ENCODE results near the gene PRKAB2.

Gene PRKAB2

GRCh38 chr1:147172168-147173016 lies at the start of gene PRKAB2:
Gene PRKAB2 (minus strand): TSS chr1:147172470. CDS start chr1:147172144, 326 bp downstream.
- Mint-ChIP-seq H3K27me3 (no peaks in the 10 kb centered on the region), H3K36me3 (ENCODE audit: low read depth) (peaks cover 19% of the 10 kb centered on the region), H3K9me3 (peaks cover 8% of the 10 kb centered on the region), H3K4me1 (peaks cover 40% of the 10 kb centered on the region), H3K4me3 (peak within 1 kb of the TSS; percentile 96), H3K27ac (peak within 1 kb of the TSS; percentile 97)
- peak; percentile 92 for DNase-seq
- ATAC-seq: peak; percentile 95

GRCh38 chr1:147218606-147219005 lies 46.3 kb upstream of the PRKAB2 start:
- no peaks in the 10 kb centered on the region for H3K4me1 Mint-ChIP-seq
- H3K9me3 Mint-ChIP-seq: no peaks in the 10 kb centered on the region
- no peak for DNase-seq
- no peak overlapping the region for H3K27ac Mint-ChIP-seq
- no peaks in the 10 kb centered on the region for H3K36me3 Mint-ChIP-seq (ENCODE audit: low read depth)
- H3K4me3 Mint-ChIP-seq: no peak overlapping the region
- no peaks in the 10 kb centered on the region for H3K27me3 Mint-ChIP-seq
- ATAC-seq: no peak

GRCh38 chr1:147217141-147217540 lies 44.9 kb upstream of the PRKAB2 start:
- no peak overlapping the region for H3K27ac Mint-ChIP-seq
- no peaks in the 10 kb centered on the region for H3K9me3 Mint-ChIP-seq

GRCh38 chr1:147216124-147216523 lies 43.9 kb upstream of the PRKAB2 start:
- ATAC-seq: no peak
- no peak overlapping the region for H3K27ac Mint-ChIP-seq
- H3K9me3 Mint-ChIP-seq: no peaks in the 10 kb centered on the region
- no peak for DNase-seq
- H3K4me1 Mint-ChIP-seq: no peaks in the 10 kb centered on the region
- no peaks in the 10 kb centered on the region for H3K27me3 Mint-ChIP-seq
- H3K4me3 Mint-ChIP-seq: no peak overlapping the region
- no peaks in the 10 kb centered on the region for H3K36me3 Mint-ChIP-seq (ENCODE audit: low read depth)

More at GRCh38 chr1:147217141-147217540, 44.9 kb upstream of the PRKAB2 start:
- DNase-seq: no peak
- Mint-ChIP-seq H3K27me3 (no peaks in the 10 kb centered on the region), H3K4me3 (no peak overlapping the region), H3K4me1 (no peaks in the 10 kb centered on the region), H3K36me3 (ENCODE audit: low read depth) (no peaks in the 10 kb centered on the region)
- no peak for ATAC-seq

GRCh38 chr1:147215540-147215916 lies 43.3 kb upstream of the PRKAB2 start:
- Mint-ChIP-seq H3K4me3 (no peak overlapping the region), H3K27me3 (no peaks in the 10 kb centered on the region), H3K9me3 (no peaks in the 10 kb centered on the region), H3K27ac (no peak overlapping the region), H3K36me3 (ENCODE audit: low read depth) (no peaks in the 10 kb centered on the region), H3K4me1 (no peaks in the 10 kb centered on the region)
- ATAC-seq: no peak
- no peak for DNase-seq

- no peak overlapping the region for H3K27ac Mint-ChIP-seq
- H3K4me1 Mint-ChIP-seq: peaks cover under 1% of the 10 kb centered on the region
- H3K9me3 Mint-ChIP-seq: no peaks in the 10 kb centered on the region
- DNase-seq: no peak
- no peaks in the 10 kb centered on the region for H3K27me3 Mint-ChIP-seq
- no peak for ATAC-seq
- H3K36me3 Mint-ChIP-seq (ENCODE audit: low read depth): no peaks in the 10 kb centered on the region
- no peak overlapping the region for H3K4me3 Mint-ChIP-seq
These were observed 42.7 kb upstream of the PRKAB2 start for GRCh38 chr1:147214842-147215539.

GRCh38 chr1:147214325-147214724 lies 42.1 kb upstream of the PRKAB2 start:
- no peaks in the 10 kb centered on the region for H3K9me3 Mint-ChIP-seq
- no peak overlapping the region for H3K27ac Mint-ChIP-seq
- no peak for DNase-seq
- peaks cover 3% of the 10 kb centered on the region for H3K4me1 Mint-ChIP-seq
- no peaks in the 10 kb centered on the region for H3K27me3 Mint-ChIP-seq
- H3K4me3 Mint-ChIP-seq: no peak overlapping the region
- ATAC-seq: no peak
- H3K36me3 Mint-ChIP-seq (ENCODE audit: low read depth): no peaks in the 10 kb centered on the region

- H3K9me3 Mint-ChIP-seq: no peaks in the 10 kb centered on the region
- peaks cover 3% of the 10 kb centered on the region for H3K4me1 Mint-ChIP-seq
- no peak for ATAC-seq
- H3K4me3 Mint-ChIP-seq: no peak overlapping the region
- DNase-seq: no peak
- no peak overlapping the region for H3K27ac Mint-ChIP-seq
- no peaks in the 10 kb centered on the region for H3K27me3 Mint-ChIP-seq
- H3K36me3 Mint-ChIP-seq (ENCODE audit: low read depth): no peaks in the 10 kb centered on the region
These were observed 41.0 kb upstream of the PRKAB2 start for GRCh38 chr1:147213271-147213670.

- H3K27me3 Mint-ChIP-seq: no peaks in the 10 kb centered on the region
- no peaks in the 10 kb centered on the region for H3K9me3 Mint-ChIP-seq
- no peak overlapping the region for H3K27ac Mint-ChIP-seq
- no peak overlapping the region for H3K4me3 Mint-ChIP-seq
- H3K36me3 Mint-ChIP-seq (ENCODE audit: low read depth): no peaks in the 10 kb centered on the region
- ATAC-seq (no peak), DNase-seq (no peak)
- peaks cover 3% of the 10 kb centered on the region for H3K4me1 Mint-ChIP-seq
These were observed 39.3 kb upstream of the PRKAB2 start for GRCh38 chr1:147211577-147211976.

GRCh38 chr1:147210987-147211386 lies 38.7 kb upstream of the PRKAB2 start:
- H3K36me3 Mint-ChIP-seq (ENCODE audit: low read depth): no peaks in the 10 kb centered on the region
- ATAC-seq (no peak), DNase-seq (no peak)
- no peak overlapping the region for H3K4me3 Mint-ChIP-seq
- H3K27ac Mint-ChIP-seq: no peak overlapping the region
- H3K27me3 Mint-ChIP-seq: no peaks in the 10 kb centered on the region
- H3K9me3 Mint-ChIP-seq: no peaks in the 10 kb centered on the region
- H3K4me1 Mint-ChIP-seq: peaks cover 3% of the 10 kb centered on the region

- DNase-seq (no peak), ATAC-seq (no peak)
- Mint-ChIP-seq H3K27ac (peak overlapping the region; percentile 22), H3K4me1 (peaks cover 3% of the 10 kb centered on the region), H3K36me3 (ENCODE audit: low read depth) (no peaks in the 10 kb centered on the region), H3K27me3 (no peaks in the 10 kb centered on the region), H3K4me3 (no peak overlapping the region), H3K9me3 (no peaks in the 10 kb centered on the region)
These were observed 37.9 kb upstream of the PRKAB2 start for GRCh38 chr1:147209825-147210821.

GRCh38 chr1:147208619-147209018 lies 36.3 kb upstream of the PRKAB2 start:
- no peak for ATAC-seq
- no peak for DNase-seq
- Mint-ChIP-seq H3K4me1 (peaks cover 6% of the 10 kb centered on the region), H3K27ac (no peak overlapping the region), H3K4me3 (no peak overlapping the region), H3K36me3 (ENCODE audit: low read depth) (peaks cover 3% of the 10 kb centered on the region), H3K9me3 (no peaks in the 10 kb centered on the region), H3K27me3 (no peaks in the 10 kb centered on the region)

- ATAC-seq: no peak
These were observed 34.9 kb upstream of the PRKAB2 start for GRCh38 chr1:147207192-147207591.

GRCh38 chr1:147204080-147204479 lies 31.8 kb upstream of the PRKAB2 start:
- ATAC-seq: no peak
- Mint-ChIP-seq H3K9me3 (no peaks in the 10 kb centered on the region), H3K4me1 (peaks cover 3% of the 10 kb centered on the region)

More at GRCh38 chr1:147207192-147207591, 34.9 kb upstream of the PRKAB2 start:
- peaks cover 4% of the 10 kb centered on the region for H3K36me3 Mint-ChIP-seq (ENCODE audit: low read depth)
- no peak for DNase-seq
- no peak overlapping the region for H3K4me3 Mint-ChIP-seq
- H3K27ac Mint-ChIP-seq: no peak overlapping the region
- peaks cover 6% of the 10 kb centered on the region for H3K4me1 Mint-ChIP-seq
- no peaks in the 10 kb centered on the region for H3K27me3 Mint-ChIP-seq
- no peaks in the 10 kb centered on the region for H3K9me3 Mint-ChIP-seq

More at GRCh38 chr1:147204080-147204479, 31.8 kb upstream of the PRKAB2 start:
- H3K27ac Mint-ChIP-seq: no peak overlapping the region
- DNase-seq: no peak
- H3K4me3 Mint-ChIP-seq: no peak overlapping the region
- H3K36me3 Mint-ChIP-seq (ENCODE audit: low read depth): peaks cover 4% of the 10 kb centered on the region
- no peaks in the 10 kb centered on the region for H3K27me3 Mint-ChIP-seq

Measured in activated naive CD8-positive, alpha-beta T cell treated with anti-CD3 and anti-CD28 coated beads, Interleukin-2, amount 50 U/mL, for 24 hours (primary cell).